Left forelimb (tissue), 1 donor: ENCODE measurements around the gene FNDC3B.
"Not testable (repeated sequence)": the region's sequence is repeated elsewhere in the genome, so short reads cannot be mapped to it uniquely, and the experiment has no call there.

ENCODE experiments used
- DNase-seq: peaks from one replicate; pipeline ENCODE4 v3.0.0-alpha.2; 2018; ENCODE audit warnings: low spot score

The FNDC3B gene

DNA sequence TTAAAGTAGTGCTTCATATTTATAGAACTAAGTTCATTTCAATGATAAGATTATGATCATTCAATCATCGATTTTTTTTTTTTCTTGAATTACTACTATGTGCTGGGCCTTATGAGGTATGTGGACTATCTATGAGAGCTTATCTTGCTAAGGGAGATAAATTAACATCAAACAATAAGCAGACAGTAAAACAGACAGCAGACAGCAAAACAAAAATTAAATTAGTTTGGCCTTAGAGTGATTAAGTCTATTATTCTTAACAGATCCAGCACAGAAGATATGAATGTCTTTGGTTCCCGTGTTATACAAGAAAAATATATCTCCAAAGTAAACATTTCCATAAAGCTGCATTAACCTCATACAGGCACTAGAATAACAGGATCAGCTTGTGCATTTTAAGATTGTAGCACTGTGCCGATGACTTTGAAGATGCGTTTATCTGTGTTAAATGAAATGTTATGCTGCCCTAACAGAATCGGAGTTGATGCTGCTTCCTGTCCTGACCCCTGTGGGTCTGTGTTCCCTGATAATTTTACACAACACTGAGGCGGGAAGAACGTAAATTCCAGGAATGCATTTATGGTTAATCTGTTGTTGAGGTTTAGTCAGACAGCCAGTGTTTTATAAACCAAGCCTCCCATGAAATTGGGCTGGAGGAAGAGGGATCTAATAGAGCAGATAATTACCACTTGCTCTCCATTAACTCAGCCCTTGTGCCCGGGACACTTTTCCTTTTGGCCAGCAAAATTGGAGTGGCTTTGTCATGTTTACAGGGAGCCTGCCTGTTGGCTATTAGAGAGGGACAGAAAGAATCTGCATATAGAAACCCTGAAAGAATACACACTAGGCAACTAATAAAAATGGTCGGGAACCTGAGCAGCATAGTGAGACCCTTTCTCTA, 328.1 kb downstream of the FNDC3B start:
- no peak for DNase-seq

GRCh38 chr3:172368556-172368955, 329.2 kb downstream of the FNDC3B start:
- not testable (repeated sequence) for DNase-seq

- no peak for DNase-seq
Observed at GRCh38 chr3:172369590-172370259, 330.3 kb downstream of the FNDC3B start.

GRCh38 chr3:172370419-172370818, 331.0 kb downstream of the FNDC3B start:
- DNase-seq: no peak

DNA sequence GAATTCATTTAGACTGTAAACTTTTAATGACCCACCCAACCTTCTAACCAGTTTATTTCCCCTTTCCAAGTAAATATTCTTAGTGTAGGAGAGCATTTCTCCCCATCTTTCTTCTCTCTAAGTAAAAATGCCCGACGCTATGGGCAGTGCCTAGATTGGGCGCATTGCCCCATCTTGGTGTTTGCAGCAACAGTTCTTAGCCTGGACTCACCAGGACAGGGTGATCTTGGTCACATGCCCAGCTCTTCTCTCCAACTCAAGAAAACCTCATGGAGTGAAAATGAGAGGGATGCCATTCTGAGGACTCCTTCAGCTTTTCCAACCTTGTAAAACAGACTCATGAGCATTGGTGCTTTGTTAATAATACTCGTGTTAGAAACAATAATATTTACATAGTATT, 332.2 kb downstream of the FNDC3B start:
- DNase-seq: no peak

- no peak for DNase-seq
Observed at GRCh38 chr3:172372895-172373294, 333.5 kb downstream of the FNDC3B start.

- DNase-seq: no peak
Observed at GRCh38 chr3:172373912-172374311, 334.5 kb downstream of the FNDC3B start.

DNA sequence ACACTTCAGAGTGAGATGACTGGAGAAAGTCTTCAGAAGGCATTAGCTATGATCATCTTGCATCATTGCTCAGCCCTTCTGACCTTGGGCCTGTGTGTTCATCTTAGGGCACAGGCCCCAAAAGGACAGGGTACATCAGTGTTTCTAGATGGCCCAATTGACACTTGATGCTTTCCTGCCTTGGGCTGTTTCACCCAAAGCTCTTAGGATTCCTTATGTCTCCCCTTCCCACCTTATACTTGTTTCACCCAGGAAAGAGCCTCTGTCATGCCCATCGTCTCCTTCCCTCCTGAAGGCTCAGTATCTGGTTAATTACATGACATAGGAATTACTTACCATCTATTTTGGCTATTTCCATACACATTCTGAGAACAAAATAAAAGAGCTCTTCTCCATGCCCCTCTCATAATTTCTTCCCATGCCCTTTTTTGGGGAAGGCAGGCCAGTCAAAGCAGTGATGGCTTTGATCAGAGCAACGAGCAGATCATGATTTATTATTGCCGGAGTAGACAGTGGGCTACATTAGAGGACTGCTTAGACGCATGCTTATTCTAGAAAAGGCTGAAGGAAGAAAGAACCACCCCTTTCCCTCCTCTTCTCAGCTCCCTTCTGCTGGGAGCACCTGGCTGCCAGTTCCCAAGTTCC, 335.9 kb downstream of the FNDC3B start:
- no peak for DNase-seq

DNA sequence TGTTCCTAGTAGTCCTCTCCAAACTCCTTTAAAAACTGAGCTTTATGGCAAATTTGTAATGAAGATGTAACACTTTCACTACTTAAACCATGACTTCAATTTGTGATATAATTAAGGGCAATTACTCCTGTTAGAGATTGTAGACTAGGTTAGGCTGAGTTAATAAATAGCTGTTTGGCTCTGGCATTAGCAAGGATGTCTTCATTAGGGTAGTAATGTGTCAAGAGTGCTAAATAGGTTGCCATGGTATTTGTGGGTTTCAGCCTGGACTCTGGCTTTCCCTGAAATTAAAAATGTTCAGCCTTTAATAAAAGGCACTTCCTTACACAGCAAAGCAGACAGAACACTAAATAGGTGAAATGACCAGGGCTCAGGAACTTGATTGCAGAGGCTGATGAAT, 337.0 kb downstream of the FNDC3B start:
- no peak for DNase-seq

DNA sequence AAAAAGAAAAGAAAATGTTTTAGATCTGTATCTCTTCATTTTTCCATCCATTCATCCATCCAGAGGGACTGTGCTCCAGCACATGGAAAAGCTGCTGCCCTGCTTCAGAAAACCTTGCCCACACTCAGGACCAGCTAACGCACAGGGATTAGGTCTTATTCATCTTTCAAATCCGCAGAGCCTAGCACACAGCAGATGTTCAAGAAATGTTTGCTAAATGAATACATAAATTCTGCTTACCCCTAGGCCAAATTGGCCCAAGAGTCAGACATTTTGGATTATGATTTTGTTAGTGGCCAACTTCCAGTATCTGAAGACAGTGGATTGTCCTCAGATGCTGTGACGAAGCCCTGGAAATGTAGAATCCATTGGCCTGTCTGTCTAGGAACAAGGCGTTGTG, 337.5 kb downstream of the FNDC3B start:
- no peak for DNase-seq

GRCh38 chr3:172378439-172378838, 339.1 kb downstream of the FNDC3B start:
- DNase-seq: no peak

GRCh38 chr3:172379372-172379771, 340.0 kb downstream of the FNDC3B start:
- DNase-seq: no peak

DNA sequence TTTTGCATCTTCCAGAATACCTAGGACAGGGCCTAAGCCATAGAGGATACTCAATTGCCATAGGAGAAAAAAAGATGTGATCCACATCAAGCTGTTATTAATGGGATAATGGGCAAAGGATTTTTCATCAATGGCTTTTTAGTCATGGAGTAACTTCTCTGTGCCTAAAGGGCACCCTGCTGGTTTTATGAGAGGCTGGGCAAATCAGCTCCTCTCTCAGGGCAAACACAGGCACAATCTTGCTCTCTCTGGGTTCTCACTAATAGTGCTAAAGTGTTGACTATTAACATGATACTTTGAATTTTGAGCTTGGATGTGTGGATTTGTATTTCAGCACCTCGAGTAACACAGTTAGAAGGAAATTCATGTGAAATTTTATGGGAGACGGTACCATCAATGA, 341.3 kb downstream of the FNDC3B start:
- no peak for DNase-seq

DNA sequence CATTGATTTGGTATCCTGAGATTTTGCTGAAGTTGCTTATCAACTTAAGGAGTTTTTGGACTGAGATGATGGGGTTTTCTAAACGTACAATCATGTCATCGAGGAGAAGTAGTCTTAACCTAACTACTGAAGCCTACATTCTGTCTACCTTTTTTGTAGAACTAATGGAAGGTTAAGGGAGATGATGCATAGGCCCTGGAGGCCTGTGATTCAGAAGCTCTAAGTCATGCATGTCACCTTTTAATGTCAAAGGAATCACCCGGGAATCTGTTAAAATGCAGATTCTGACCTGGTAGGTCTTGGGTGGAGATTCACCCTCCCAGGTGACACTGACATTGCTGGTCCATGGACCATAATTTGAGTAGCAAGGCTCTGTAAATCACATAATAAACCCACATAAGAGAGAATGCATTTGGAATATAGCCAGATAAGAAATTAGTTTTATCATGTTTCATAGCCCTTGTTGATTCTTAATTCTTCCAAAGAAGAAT, 344.0 kb downstream of the FNDC3B start:
- DNase-seq: no peak

DNA sequence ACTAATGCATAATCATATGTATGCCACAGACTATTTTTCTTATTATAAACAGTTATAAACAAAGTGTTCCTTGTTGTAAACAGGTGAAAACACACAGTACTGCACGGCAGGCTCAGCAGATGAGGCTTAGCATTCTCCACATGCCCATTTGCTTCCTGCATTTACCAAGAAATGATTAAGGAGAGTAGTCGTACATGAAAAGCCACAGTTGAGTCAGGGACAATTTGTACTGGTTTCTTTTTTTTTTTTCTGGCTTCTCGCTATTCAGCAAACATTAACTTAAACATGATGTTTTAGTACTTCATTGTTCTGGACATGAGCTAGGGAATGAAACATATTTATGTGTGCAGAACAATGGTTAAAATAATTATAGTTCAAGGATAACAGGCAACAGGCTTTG, 345.5 kb downstream of the FNDC3B start:
- no peak for DNase-seq

GRCh38 chr3:172387728-172388127, 348.4 kb downstream of the FNDC3B start:
- DNase-seq: no peak

DNA sequence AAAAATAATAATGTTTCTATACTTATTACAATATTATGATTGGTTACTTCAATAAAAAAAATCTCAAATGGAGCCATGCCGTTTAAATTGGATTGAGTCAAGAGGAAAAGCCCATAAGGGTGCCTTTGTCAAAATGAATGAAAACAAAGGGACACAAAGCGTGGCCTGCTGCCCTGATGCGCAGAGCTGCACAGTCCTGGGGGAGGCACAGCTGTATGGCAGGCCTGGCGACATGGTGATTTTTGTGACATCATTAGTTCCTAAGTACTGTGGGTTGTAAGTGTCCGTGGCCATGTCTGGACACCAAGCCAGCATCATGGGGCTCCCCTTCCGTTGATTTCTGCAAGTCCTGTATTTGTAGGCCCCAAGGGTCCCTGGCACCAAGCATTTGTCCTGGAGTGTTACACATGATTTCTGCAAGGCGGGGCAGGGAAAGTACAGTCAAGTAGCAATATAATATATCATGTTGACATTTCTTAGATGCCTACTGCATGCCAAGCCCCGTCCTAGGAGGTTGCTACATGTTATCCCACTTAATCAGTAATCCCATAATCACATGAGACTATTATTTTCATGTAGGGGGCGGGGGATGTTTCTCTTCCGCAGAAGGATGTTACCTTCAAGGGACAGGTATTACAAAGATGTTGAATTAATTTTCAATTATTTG, 349.2 kb downstream of the FNDC3B start:
- no peak for DNase-seq

GRCh38 chr3:172390792-172391191, 351.4 kb downstream of the FNDC3B start:
- no peak for DNase-seq

DNA sequence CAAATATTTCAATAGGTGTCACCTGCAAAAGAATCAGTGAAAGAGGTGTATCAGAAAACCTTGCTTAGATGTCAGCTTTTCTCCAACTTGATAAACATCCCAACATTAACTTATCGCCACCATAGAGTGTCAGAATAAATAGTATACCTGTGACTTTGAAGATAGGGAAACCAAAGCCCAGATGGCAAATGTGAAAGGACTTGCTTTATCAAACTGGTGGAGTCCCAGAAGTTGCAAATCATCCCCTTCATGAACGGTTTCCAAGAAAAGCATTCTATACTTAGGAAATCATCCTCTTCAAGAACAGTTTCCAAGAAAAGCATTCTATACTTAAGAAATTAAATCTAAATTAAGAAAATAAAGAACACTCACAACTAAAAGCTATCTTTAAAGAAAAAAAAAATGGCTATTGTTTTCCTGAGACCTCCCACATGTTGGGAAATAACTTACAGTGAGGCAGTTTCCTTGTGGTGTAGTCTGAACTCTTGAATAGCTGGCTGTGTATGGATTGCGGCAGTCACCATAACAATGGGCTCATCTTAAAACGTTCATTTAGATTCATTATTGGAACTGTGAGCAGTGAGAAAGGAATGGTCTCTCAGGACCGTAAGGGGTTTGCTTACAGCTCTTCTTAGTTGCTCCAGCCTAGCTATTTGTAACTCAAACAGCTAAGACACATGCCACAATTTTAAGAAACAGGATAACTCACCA, 352.4 kb downstream of the FNDC3B start:
- no peak for DNase-seq

DNA sequence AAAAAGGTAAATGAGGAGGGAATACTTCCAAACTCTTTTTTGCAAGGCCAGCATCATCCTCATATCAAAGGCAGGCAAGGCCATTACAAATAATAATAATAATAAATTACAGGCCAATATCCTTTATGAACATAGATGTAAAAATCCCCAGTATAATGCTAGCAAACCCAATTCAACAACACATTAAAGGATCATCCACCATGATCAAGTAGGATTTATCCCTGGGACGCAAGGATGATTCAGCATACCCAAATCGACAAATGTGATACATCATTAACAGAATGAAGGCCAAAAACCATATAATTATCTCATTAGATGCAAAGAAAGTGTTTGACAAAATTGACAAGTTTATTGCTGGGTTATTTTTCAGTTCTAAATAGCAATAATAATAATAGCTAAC, 355.3 kb downstream of the FNDC3B start:
- no peak for DNase-seq

DNA sequence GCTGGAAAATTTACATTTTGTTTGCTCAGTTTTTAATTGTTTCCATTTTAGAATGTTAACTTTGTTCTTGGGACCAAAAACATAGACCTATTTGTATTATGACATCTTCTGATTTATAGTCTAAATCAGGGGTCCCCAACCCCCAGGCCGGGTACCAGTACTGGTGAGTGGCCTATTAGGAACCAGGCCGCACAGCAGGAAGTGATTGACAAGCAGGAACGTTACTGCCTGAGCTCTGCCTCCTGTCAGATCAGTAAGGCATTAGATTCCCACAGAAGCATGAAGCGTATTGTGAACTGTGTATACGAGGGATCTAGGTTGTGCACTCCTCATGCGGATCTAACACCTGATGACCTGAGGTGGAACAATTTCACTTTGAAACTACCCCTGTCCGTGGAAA, 357.0 kb downstream of the FNDC3B start:
- no peak for DNase-seq
